ENCODE measurements around the gene CLK2.
A peak's percentile ranks its signal among the peaks of the same experiment; 100 is the strongest.
"Not testable (repeated sequence)": the region's sequence is repeated elsewhere in the genome, so short reads cannot be mapped to it uniquely, and the experiment has no call there.

CLK2 gene

DNA sequence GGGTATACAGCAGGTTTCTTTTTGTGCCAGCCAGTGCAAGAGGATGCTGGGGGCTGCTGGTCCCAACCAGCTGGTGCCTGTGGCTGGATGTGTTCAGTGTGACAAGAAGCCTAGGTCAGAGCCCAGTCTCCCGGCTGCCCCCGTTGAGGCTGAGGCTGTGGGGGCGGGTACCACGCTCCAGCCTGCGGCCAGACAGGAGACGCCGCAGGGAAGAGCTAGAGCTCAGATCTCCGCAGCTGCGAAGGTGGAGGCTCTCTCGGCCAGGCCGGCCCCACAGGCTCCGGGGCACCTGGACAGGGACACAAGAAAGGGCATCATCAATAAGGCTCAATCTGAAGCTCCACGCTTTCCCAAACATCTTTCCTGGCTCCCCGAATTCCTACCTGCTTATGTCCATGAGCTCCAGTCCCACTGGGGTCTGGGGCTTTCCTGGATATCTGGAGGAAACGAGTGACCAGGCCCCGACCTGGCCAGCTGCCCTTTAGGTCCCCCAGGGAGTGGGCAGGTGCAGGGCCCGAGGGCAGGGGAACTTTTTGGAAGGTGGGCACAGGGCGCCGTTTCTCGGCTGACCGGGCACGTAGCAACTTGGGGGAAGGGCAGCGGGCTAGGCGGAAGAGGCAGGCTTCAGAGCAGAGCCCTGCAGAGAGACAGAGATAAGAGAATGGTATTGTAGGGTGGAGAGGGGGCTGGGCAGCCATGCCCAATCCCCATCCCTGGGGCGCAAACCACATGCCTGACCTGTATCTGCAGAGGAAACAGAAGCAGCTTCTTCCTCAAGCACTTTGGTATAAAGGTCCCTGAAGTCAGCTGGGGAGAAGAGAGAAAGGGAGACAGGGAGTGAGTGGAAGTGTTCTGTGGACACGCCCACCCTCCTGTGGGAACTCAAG is 25.4 kb downstream of the CLK2 start:
- ATAC-seq, result no peak
- DNase-seq, result no peak
- H3K36me3 Mint-ChIP-seq (ENCODE audit: low read depth), result peaks cover 5% of the 10 kb centered on the region
- H3K27ac Mint-ChIP-seq, result no peak overlapping the region
- H3K4me1 Mint-ChIP-seq, result peaks cover 29% of the 10 kb centered on the region
- H3K27me3 Mint-ChIP-seq, result peaks cover 3% of the 10 kb centered on the region
- peaks cover 4% of the 10 kb centered on the region for H3K9me3 Mint-ChIP-seq
- H3K4me3 Mint-ChIP-seq, result no peak overlapping the region

GRCh38 chr1:155246796-155247195 is 26.5 kb downstream of the CLK2 start:
- not testable (repeated sequence) for H3K27me3 Mint-ChIP-seq; H3K36me3 Mint-ChIP-seq (ENCODE audit: low read depth); H3K4me3 Mint-ChIP-seq; H3K27ac Mint-ChIP-seq; ATAC-seq; DNase-seq; H3K9me3 Mint-ChIP-seq
- H3K4me1 Mint-ChIP-seq, result peaks cover 40% of the 10 kb centered on the region

GRCh38 chr1:155245163-155245524 is 28.2 kb downstream of the CLK2 start:
- no peak for DNase-seq
- H3K36me3 Mint-ChIP-seq (ENCODE audit: low read depth), result peaks cover 7% of the 10 kb centered on the region
- peak overlapping the region; percentile 98 for H3K27ac Mint-ChIP-seq
- peak overlapping the region; percentile 81 for H3K4me3 Mint-ChIP-seq
- peaks cover 4% of the 10 kb centered on the region for H3K9me3 Mint-ChIP-seq
- ATAC-seq, result no peak
- H3K27me3 Mint-ChIP-seq, result peaks cover 3% of the 10 kb centered on the region
- peaks cover 51% of the 10 kb centered on the region for H3K4me1 Mint-ChIP-seq

DNA sequence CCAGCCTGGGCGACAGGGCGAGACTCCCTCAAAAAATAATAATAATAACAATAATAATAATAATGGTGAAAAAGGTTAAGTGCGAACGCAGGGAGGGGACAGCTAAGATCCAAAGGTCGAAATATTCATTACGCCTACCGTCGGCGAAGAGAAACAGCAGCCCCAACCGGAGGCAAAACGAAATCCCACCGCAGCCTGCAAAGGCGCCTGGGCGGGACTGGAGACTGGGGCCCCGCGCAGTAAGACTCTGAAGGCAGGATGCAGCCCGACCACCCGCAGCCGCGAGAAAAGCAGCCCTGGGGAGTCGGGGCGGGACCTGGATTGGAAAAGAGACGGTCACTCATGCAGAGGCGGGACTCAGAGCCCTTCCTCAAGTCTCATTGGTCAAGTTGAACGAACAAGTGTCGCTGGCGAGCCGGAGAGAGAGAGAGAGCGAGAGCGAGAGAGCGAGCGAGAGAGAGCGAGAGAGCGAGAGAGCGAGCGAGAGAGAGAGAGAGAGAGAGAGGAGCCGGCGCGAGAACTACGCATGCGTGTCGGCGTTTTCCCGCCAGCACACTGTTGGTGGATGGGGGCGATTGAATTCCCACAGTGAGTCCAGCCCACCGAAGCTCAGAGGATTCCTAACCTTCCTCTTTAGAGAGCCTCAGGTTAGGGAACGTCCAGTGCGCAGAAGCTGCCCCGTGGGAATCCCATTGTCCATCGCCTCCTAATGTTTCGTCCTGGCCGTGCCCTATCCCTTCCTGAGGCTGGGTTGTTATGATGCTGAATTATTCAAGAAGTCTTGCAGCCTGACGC is 28.7 kb downstream of the CLK2 start:
- DNase-seq (peak; percentile 96), ATAC-seq (peak; percentile 96)
- Mint-ChIP-seq H3K4me1 (peaks cover 48% of the 10 kb centered on the region), H3K4me3 (peak overlapping the region; percentile 81), H3K27ac (peak overlapping the region; percentile 98), H3K36me3 (ENCODE audit: low read depth) (peaks cover 7% of the 10 kb centered on the region), H3K9me3 (peaks cover 4% of the 10 kb centered on the region), H3K27me3 (peaks cover 3% of the 10 kb centered on the region)

GRCh38 chr1:155242805-155243358 is 30.4 kb downstream of the CLK2 start:
- Mint-ChIP-seq H3K36me3 (ENCODE audit: low read depth) (peaks cover 9% of the 10 kb centered on the region), H3K4me3 (peak overlapping the region; percentile 81), H3K9me3 (peaks cover 4% of the 10 kb centered on the region), H3K27ac (peak overlapping the region; percentile 86), H3K4me1 (peaks cover 48% of the 10 kb centered on the region), H3K27me3 (peaks cover 3% of the 10 kb centered on the region)
- no peak for ATAC-seq
- DNase-seq, result no peak

DNA sequence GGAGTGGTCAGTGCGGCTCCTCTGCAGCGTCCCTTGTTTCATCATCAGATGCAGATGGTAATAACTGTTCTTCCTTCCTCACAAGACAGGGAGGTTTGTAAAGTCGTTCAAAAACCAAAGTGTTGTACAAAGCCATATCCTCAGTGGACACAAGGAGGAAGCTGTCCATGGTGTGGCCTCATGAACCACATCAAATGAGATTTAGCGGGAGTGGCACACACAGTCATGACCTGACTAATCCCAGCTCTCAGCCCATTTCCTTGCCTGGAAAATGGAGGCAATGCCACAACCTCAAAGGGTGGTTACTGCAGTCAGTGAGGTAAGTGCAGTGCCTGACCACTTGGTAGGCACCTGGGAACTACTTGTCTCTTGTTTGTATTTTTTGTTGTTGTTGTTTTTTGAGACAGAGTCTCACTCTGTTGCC is 31.5 kb downstream of the CLK2 start:
- Mint-ChIP-seq H3K27ac (peak overlapping the region; percentile 88), H3K4me3 (peak overlapping the region; percentile 82), H3K36me3 (ENCODE audit: low read depth) (peaks cover 9% of the 10 kb centered on the region), H3K9me3 (peaks cover 4% of the 10 kb centered on the region), H3K4me1 (peaks cover 48% of the 10 kb centered on the region), H3K27me3 (peaks cover 3% of the 10 kb centered on the region)
- no peak for ATAC-seq
- DNase-seq, result no peak

DNA sequence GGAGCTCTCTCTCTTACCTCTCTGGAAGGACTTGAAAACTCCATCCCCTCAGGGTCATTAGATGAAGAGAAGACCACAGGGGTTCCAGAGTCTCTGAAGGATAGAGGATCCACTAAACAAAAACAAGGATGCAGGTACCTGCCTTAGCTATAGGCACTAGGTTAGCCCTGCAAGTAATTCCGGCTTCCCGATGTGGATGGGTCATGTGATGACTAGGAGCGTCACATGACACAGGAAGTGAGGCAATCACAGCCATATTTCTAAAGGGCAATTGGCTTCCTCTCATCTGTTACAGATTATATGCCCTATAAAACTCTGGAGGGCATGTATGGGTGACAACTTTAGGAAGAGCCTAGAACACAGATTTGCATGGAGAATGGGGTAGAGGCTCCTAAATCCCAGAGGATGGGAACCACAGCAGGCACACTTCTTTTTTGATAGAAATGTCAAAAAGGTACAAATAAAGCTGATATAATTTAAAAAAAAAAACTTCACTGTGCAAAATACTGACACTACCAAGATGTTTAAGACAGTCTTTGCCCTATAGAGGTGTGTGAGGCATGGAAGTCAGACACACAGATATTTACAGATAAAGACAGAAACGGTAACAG is 32.1 kb downstream of the CLK2 start:
- Mint-ChIP-seq H3K27ac (peak overlapping the region; percentile 88), H3K4me3 (peak overlapping the region; percentile 82), H3K9me3 (peaks cover 4% of the 10 kb centered on the region), H3K4me1 (peaks cover 48% of the 10 kb centered on the region), H3K36me3 (ENCODE audit: low read depth) (peaks cover 11% of the 10 kb centered on the region), H3K27me3 (peaks cover 3% of the 10 kb centered on the region)
- DNase-seq (peak; percentile 66), ATAC-seq (peak; percentile 48)

- H3K9me3 Mint-ChIP-seq, result no peaks in the 10 kb centered on the region
- no peak for ATAC-seq
- H3K27me3 Mint-ChIP-seq, result no peaks in the 10 kb centered on the region
- peaks cover 13% of the 10 kb centered on the region for H3K4me1 Mint-ChIP-seq
- no peak overlapping the region for H3K27ac Mint-ChIP-seq
- no peak for DNase-seq
- peaks cover 13% of the 10 kb centered on the region for H3K36me3 Mint-ChIP-seq (ENCODE audit: low read depth)
- H3K4me3 Mint-ChIP-seq, result no peak overlapping the region
Measured at GRCh38 chr1:155236451-155236850, 36.9 kb downstream of the CLK2 start.

GRCh38 chr1:155235375-155235774 is 37.9 kb downstream of the CLK2 start:
- not testable (repeated sequence) for ATAC-seq, H3K9me3 Mint-ChIP-seq, H3K4me3 Mint-ChIP-seq, H3K27me3 Mint-ChIP-seq, DNase-seq, H3K4me1 Mint-ChIP-seq, H3K27ac Mint-ChIP-seq
- H3K36me3 Mint-ChIP-seq (ENCODE audit: low read depth), result peaks cover 11% of the 10 kb centered on the region

GRCh38 chr1:155233502-155233901 is 39.8 kb downstream of the CLK2 start:
- H3K9me3 Mint-ChIP-seq; H3K27me3 Mint-ChIP-seq; H3K4me3 Mint-ChIP-seq; H3K27ac Mint-ChIP-seq; H3K36me3 Mint-ChIP-seq (ENCODE audit: low read depth); H3K4me1 Mint-ChIP-seq; ATAC-seq; DNase-seq: not testable (repeated sequence)

GRCh38 chr1:155232001-155232978 is 41.0 kb downstream of the CLK2 start:
- not testable (repeated sequence) for DNase-seq; H3K9me3 Mint-ChIP-seq; H3K27me3 Mint-ChIP-seq; H3K4me3 Mint-ChIP-seq; H3K36me3 Mint-ChIP-seq (ENCODE audit: low read depth); H3K27ac Mint-ChIP-seq; ATAC-seq
- peaks cover 15% of the 10 kb centered on the region for H3K4me1 Mint-ChIP-seq

DNA sequence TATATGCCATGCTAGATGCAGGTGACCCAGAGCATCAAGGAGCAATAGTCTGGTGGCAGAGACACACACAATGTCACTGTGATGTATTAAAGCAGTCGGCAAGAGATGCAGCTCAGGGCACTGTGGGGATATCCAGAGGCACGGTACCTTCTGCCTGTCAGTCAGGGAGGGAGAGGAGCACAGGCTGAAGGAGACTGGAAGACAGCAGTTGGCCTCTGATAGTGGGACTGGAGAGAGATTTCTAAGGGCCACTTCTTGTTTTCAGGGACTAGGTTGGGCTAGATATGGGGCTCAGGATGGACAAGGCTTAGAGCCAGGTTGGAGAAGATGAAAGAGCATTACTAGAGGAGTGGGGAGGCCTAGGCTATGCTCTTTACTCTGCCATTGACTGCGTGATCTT is 42.0 kb downstream of the CLK2 start:
- H3K9me3 Mint-ChIP-seq; H3K36me3 Mint-ChIP-seq (ENCODE audit: low read depth); H3K4me3 Mint-ChIP-seq; H3K27me3 Mint-ChIP-seq; DNase-seq; H3K27ac Mint-ChIP-seq; ATAC-seq: not testable (repeated sequence)
- peaks cover 18% of the 10 kb centered on the region for H3K4me1 Mint-ChIP-seq

DNA sequence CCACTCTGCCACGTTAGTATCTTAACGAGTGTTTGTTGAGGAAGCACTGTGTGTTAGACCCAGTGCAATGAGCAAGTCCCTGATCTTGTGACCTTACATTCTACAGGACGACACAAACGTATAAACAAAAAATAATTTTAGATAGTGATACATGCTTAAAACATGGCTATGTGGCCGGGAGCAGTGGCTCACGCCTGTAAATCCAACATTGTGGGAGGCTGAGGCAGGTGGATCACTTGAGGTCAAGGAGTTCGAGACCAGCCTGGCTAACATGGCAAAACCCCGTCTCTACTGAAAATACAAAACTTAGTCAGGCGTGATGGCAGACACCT is 45.2 kb downstream of the CLK2 start:
- Mint-ChIP-seq H3K27ac (peak overlapping the region; percentile 89), H3K27me3 (no peaks in the 10 kb centered on the region), H3K4me1 (peaks cover 38% of the 10 kb centered on the region), H3K9me3 (no peaks in the 10 kb centered on the region), H3K4me3 (peak overlapping the region; percentile 95), H3K36me3 (ENCODE audit: low read depth) (peaks cover 12% of the 10 kb centered on the region)
- ATAC-seq (no peak), DNase-seq (no peak)

Data from activated naive CD8-positive, alpha-beta T cell treated with anti-CD3 and anti-CD28 coated beads, Interleukin-2, amount 50 U/mL, for 24 hours (primary cell).